Astrocyte (in vitro differentiated cells and primary cell): ENCODE measurements around the gene SNX11. TPM values are rescaled to one million over a fixed set of nuclear protein-coding genes. Genes with fewer than 3 reads are reported as not detected.

Experiments used
- DNase-seq: peaks from one replicate; pipeline ENCODE4 v3.0.0-alpha.2; 2010; ENCODE audit warnings: low read depth
- FAIRE-seq: peaks from 2 replicates; lab custom pipeline; 2011; peaks lifted over from hg19 to GRCh38; lab: Jason Lieb, UNC
- H2AFZ ChIP-seq: 2 replicates; pipeline ENCODE4 v1.6.0; 2012; ENCODE audit warnings: low read depth, low read length, inconsistent platforms
- H3K27ac ChIP-seq: 2 replicates; pipeline ENCODE4 v1.5.1; 2011; ENCODE audit warnings: low read depth, low read length, inconsistent platforms
- H3K27me3 ChIP-seq: 2 replicates; pipeline ENCODE4 v1.6.0; 2011; ENCODE audit warnings: low read length, inconsistent platforms; ENCODE audit not compliant: insufficient read depth
- H3K36me3 ChIP-seq: 2 replicates; pipeline ENCODE4 v1.5.1; 2011; ENCODE audit warnings: low read length, inconsistent platforms; ENCODE audit not compliant: insufficient read depth
- H3K4me1 ChIP-seq: 2 replicates; pipeline ENCODE4 v1.5.1; 2011; ENCODE audit warnings: low read length, inconsistent platforms; ENCODE audit not compliant: insufficient read depth
- H3K4me2 ChIP-seq: 2 replicates; pipeline ENCODE4 v1.6.0; 2012; ENCODE audit warnings: low read length, inconsistent platforms
- H3K4me3 ChIP-seq: 2 replicates; pipeline ENCODE4 v1.5.1; 2011; ENCODE audit warnings: low read depth, mild to moderate bottlenecking, low read length, inconsistent platforms; ENCODE audit not compliant: insufficient read depth
- H3K79me2 ChIP-seq: 2 replicates; pipeline ENCODE4 v1.6.0; 2012; ENCODE audit warnings: mild to moderate bottlenecking, low read length, inconsistent platforms; ENCODE audit not compliant: insufficient read depth
- H3K9ac ChIP-seq: 2 replicates; pipeline ENCODE4 v1.6.0; 2012; ENCODE audit warnings: mild to moderate bottlenecking, low read length, inconsistent platforms
- H3K9me3 ChIP-seq: 2 replicates; pipeline ENCODE4 v1.5.1; 2012; ENCODE audit warnings: low read depth, mild to moderate bottlenecking, low read length, inconsistent platforms; ENCODE audit not compliant: insufficient read depth
- H4K20me1 ChIP-seq: 2 replicates; pipeline ENCODE4 v1.6.0; 2012; ENCODE audit warnings: low read length, inconsistent platforms; ENCODE audit not compliant: insufficient read depth
- H3K27ac Mint-ChIP-seq: one replicate; pipeline ENCODE4 v1.8.0; 2021; ENCODE audit warnings: mild to moderate bottlenecking, mixed read lengths; ENCODE audit not compliant: unreplicated experiment
- H3K27me3 Mint-ChIP-seq: one replicate; pipeline ENCODE4 v1.8.0; 2021; ENCODE audit warnings: low read depth, mixed read lengths; ENCODE audit not compliant: unreplicated experiment
- H3K36me3 Mint-ChIP-seq: one replicate; pipeline ENCODE4 v1.8.0; 2021; ENCODE audit warnings: low read depth, mixed read lengths; ENCODE audit not compliant: unreplicated experiment
- H3K4me1 Mint-ChIP-seq: one replicate; pipeline ENCODE4 v1.8.0; 2021; ENCODE audit warnings: low read depth, mixed read lengths; ENCODE audit not compliant: unreplicated experiment
- H3K4me3 Mint-ChIP-seq: one replicate; pipeline ENCODE4 v1.8.0; 2021; ENCODE audit warnings: mild to moderate bottlenecking, moderate library complexity, mixed read lengths; ENCODE audit not compliant: unreplicated experiment
- H3K9me3 Mint-ChIP-seq: one replicate; pipeline ENCODE4 v1.8.0; 2021; ENCODE audit warnings: mild to moderate bottlenecking, mixed read lengths; ENCODE audit not compliant: unreplicated experiment
- CTCF ChIP-seq: IDR thresholded peaks from 2 replicates; pipeline ENCODE4 v1.5.1; 2011; ENCODE audit warnings: low read depth, mild to moderate bottlenecking, inconsistent platforms, low read length, moderate library complexity; ENCODE audit not compliant: insufficient read depth
- EZH2 ChIP-seq: IDR thresholded peaks from 2 replicates; pipeline ENCODE4 v1.6.1; 2012; ENCODE audit warnings: mild to moderate bottlenecking, low read length, inconsistent platforms; ENCODE audit not compliant: insufficient read depth
- total RNA-seq: library from RNA; stranded (reverse); gene quantifications from 2 replicates; pipeline ENCODE4 v1.2.1, GENCODE V29; 2021

Gene SNX11
- total RNA-seq, 1 donor from 2014 or later = 33.3 TPM

- Mint-ChIP-seq H3K36me3 (peaks cover 2% of the 10 kb centered on the region), H3K27ac (peak overlapping the region; percentile 28), H3K4me1 (no peaks in the 10 kb centered on the region), H3K27me3 (no peaks in the 10 kb centered on the region), H3K4me3 (peak overlapping the region; percentile 99), H3K9me3 (no peaks in the 10 kb centered on the region)
- no peaks in the 10 kb centered on the region for H3K9me3 ChIP-seq
- H3K9ac ChIP-seq = peak overlapping the region; percentile 85
- peaks cover 47% of the 10 kb centered on the region for H4K20me1 ChIP-seq
- H3K79me2 ChIP-seq = peaks cover 62% of the 10 kb centered on the region
- H3K27me3 ChIP-seq = no peaks in the 10 kb centered on the region
- peaks cover 6% of the 10 kb centered on the region for H3K4me1 ChIP-seq
- FAIRE-seq (no peak), DNase-seq (peak; percentile 75)
- H3K27ac ChIP-seq = peak overlapping the region; percentile 84
- peak overlapping the region; percentile 85 for H3K4me2 ChIP-seq
- peaks cover 3% of the 10 kb centered on the region for H3K36me3 ChIP-seq
- H2AFZ ChIP-seq = no peak overlapping the region
- TF ChIP-seq EZH2 = no peak
- no peak for TF ChIP-seq CTCF
- H3K4me3 ChIP-seq = peak overlapping the region; percentile 79
Measured at GRCh38 chr17:48100160-48100559, 7.4 kb upstream of the SNX11 start.

- Histone ChIP-seq H4K20me1 (peaks cover 43% of the 10 kb centered on the region), H2AFZ (peak overlapping the region; percentile 88), H3K9ac (peak overlapping the region; percentile 85), H3K4me1 (peaks cover 6% of the 10 kb centered on the region), H3K9me3 (no peaks in the 10 kb centered on the region), H3K27me3 (no peaks in the 10 kb centered on the region), H3K79me2 (peaks cover 58% of the 10 kb centered on the region), H3K4me3 (peak overlapping the region; percentile 79), H3K27ac (peak overlapping the region; percentile 84), H3K36me3 (peaks cover 3% of the 10 kb centered on the region), H3K4me2 (peak overlapping the region; percentile 85)
- no peaks in the 10 kb centered on the region for H3K4me1 Mint-ChIP-seq
- H3K27ac Mint-ChIP-seq = peak overlapping the region; percentile 28
- H3K9me3 Mint-ChIP-seq = no peaks in the 10 kb centered on the region
- H3K27me3 Mint-ChIP-seq = no peaks in the 10 kb centered on the region
- H3K4me3 Mint-ChIP-seq = peak overlapping the region; percentile 99
- DNase-seq = peak; percentile 53
- H3K36me3 Mint-ChIP-seq = peaks cover under 1% of the 10 kb centered on the region
- TF ChIP-seq CTCF = no peak
- TF ChIP-seq EZH2 = no peak
- FAIRE-seq = no peak
Measured at GRCh38 chr17:48100591-48101011, 7.0 kb upstream of the SNX11 start.

GRCh38 chr17:48101012-48101720 is 6.4 kb upstream of the SNX11 start, which contains the start of gene CBX1:
Gene CBX1, minus strand, starts transcription at chr17:48101478. Its CDS starts 24,474 bp downstream, at chr17:48077004.
- Histone ChIP-seq H2AFZ (peak within 1 kb of the TSS; percentile 88), H3K4me2 (peak within 1 kb of the TSS; percentile 85), H3K27me3 (no peaks in the 10 kb centered on the region), H3K79me2 (peaks cover 52% of the 10 kb centered on the region), H3K9me3 (no peaks in the 10 kb centered on the region), H4K20me1 (peaks cover 37% of the 10 kb centered on the region), H3K9ac (peak within 1 kb of the TSS; percentile 85), H3K4me1 (peaks cover 6% of the 10 kb centered on the region), H3K36me3 (no peaks in the 10 kb centered on the region), H3K27ac (peak within 1 kb of the TSS; percentile 84), H3K4me3 (peak within 1 kb of the TSS; percentile 79)
- DNase-seq (peak; percentile 86), FAIRE-seq (no peak)
- Mint-ChIP-seq H3K4me3 (peak within 1 kb of the TSS; percentile 99), H3K36me3 (no peaks in the 10 kb centered on the region), H3K27ac (peak within 1 kb of the TSS; percentile 35), H3K9me3 (no peaks in the 10 kb centered on the region), H3K4me1 (no peaks in the 10 kb centered on the region), H3K27me3 (no peaks in the 10 kb centered on the region)
- no peak for TF ChIP-seq CTCF
- TF ChIP-seq EZH2 = no peak
